SK-N-SH (cell line): ENCODE data around the gene HSD17B7. TPM values are rescaled to one million over a fixed set of nuclear protein-coding genes. Genes with fewer than 3 reads are reported as not detected.
"Not testable (repeated sequence)": the region's sequence is repeated elsewhere in the genome, so short reads cannot be mapped to it uniquely, and the experiment has no call there.

ENCODE experiments used
- CTCF ChIA-PET: fragments of 300-600, 350-600 bp; formaldehyde crosslinking; extraction: SDS; loops from one replicate; lab custom pipeline; 2021; lab: Yijun Ruan, JAX
- POLR2A ChIA-PET: fragments of 350-600 bp; sonication (Branson Sonifier 250); formaldehyde crosslinking; extraction: SDS; loops from one replicate; lab custom pipeline; 2020; ENCODE audit warnings: antibody characterized with exemption, inconsistent platforms; lab: Yijun Ruan, JAX
- DNase-seq: peaks from one replicate; pipeline ENCODE4 v3.0.0; 2012
- H2AFZ ChIP-seq: fragments of 200-600 bp; sonication (generic); 2 replicates; pipeline ENCODE4 v1.8.1; 2016; ENCODE audit warnings: antibody characterized with exemption, mild to moderate bottlenecking, low read depth
- H3F3A ChIP-seq: fragments of 200-600 bp; sonication (generic); replicated peaks from 2 replicates; pipeline ENCODE3; 2016; ENCODE audit warnings: antibody characterized with exemption, mild to moderate bottlenecking; ENCODE audit not compliant: insufficient read depth
- H3K27ac ChIP-seq, 2 experiments: fragments of 200-500 bp in 1 of 2; fragments of 200-600 bp in 1 of 2; sonication (Bioruptor generic) in 1 of 2; sonication (generic), shearing (Covaris generic) in 1 of 2; 2 replicates each; pipeline versions ENCODE4 v1.5.1 to v1.6.1; 2014 to 2016; ENCODE audit warnings: low read depth in 2 of 2, inconsistent platforms in 1 of 2, low read length in 1 of 2, mild to moderate bottlenecking in 1 of 2, mixed read lengths in 1 of 2
- H3K27me3 ChIP-seq: fragments of 200-600 bp; sonication (generic), shearing (Covaris generic); 2 replicates; pipeline ENCODE4 v1.6.1; 2016; ENCODE audit warnings: mixed run types; ENCODE audit not compliant: insufficient read depth
- H3K36me3 ChIP-seq, 2 experiments: fragments of 200-500 bp in 1 of 2; fragments of 200-600 bp in 1 of 2; sonication (Bioruptor generic) in 1 of 2; sonication (generic) in 1 of 2; replicated peaks in 1 of 2; 2 replicates each; pipeline versions ENCODE3 to v1.5.1; 2014 to 2016; ENCODE audit warnings: low read length in 1 of 2, mild to moderate bottlenecking in 1 of 2; ENCODE audit not compliant: insufficient read depth in 2 of 2, control insufficient read depth in 1 of 2
- H3K4me1 ChIP-seq, 2 experiments: fragments of 200-500 bp in 1 of 2; fragments of 200-600 bp in 1 of 2; sonication (Bioruptor generic) in 1 of 2; sonication (generic), shearing (Covaris generic) in 1 of 2; 2 replicates each; pipeline versions ENCODE4 v1.5.1 to v1.6.1; 2014 to 2016; ENCODE audit warnings: low read depth in 1 of 2, low read length in 1 of 2, mixed run types in 1 of 2; ENCODE audit not compliant: insufficient read depth in 2 of 2, control insufficient read depth in 1 of 2
- H3K4me2 ChIP-seq: fragments of 200-600 bp; sonication (generic), shearing (Covaris generic); 2 replicates; pipeline ENCODE4 v1.6.1; 2017; ENCODE audit warnings: mixed run types
- H3K4me3 ChIP-seq, 2 experiments: fragments of 200-500 bp in 1 of 2; fragments of 200-600 bp in 1 of 2; sonication (Bioruptor generic) in 1 of 2; sonication (generic), shearing (Covaris generic) in 1 of 2; 2 replicates each; pipeline versions ENCODE4 v1.5.1 to v1.8.1; 2014 to 2016; ENCODE audit warnings: low read depth in 2 of 2, inconsistent platforms in 1 of 2, low read length in 1 of 2, mild to moderate bottlenecking in 1 of 2, mixed read lengths in 1 of 2, moderate library complexity in 1 of 2
- H3K79me2 ChIP-seq: fragments of 200-600 bp; sonication (generic); 2 replicates; pipeline ENCODE4 v1.8.1; 2017; ENCODE audit warnings: mild to moderate bottlenecking; ENCODE audit not compliant: insufficient read depth
- H3K9ac ChIP-seq: fragments of 200-600 bp; sonication (generic); 2 replicates; pipeline ENCODE4 v1.6.1; 2017; ENCODE audit warnings: mixed run types
- H3K9me2 ChIP-seq: fragments of 200-600 bp; sonication (generic); 2 replicates; pipeline ENCODE4 v1.6.1; 2017; ENCODE audit warnings: mixed run types
- H3K9me3 ChIP-seq: fragments of 200-600 bp; sonication (generic); 2 replicates; pipeline ENCODE4 v1.6.1; 2017; ENCODE audit warnings: mixed run types, mild to moderate bottlenecking, moderate library complexity
- H4K20me1 ChIP-seq: fragments of 200-600 bp; sonication (generic); 2 replicates; pipeline ENCODE4 v1.6.1; 2017; ENCODE audit warnings: mild to moderate bottlenecking, mixed run types; ENCODE audit not compliant: insufficient read depth
- EP300 ChIP-seq, 2 experiments: IDR thresholded peaks; 2 replicates each; pipeline versions ENCODE4 v1.4.0 to v1.6.1; 2012; ENCODE audit warnings: borderline replicate concordance in 1 of 2, low read depth in 1 of 2, low read length in 1 of 2
- FOXM1 ChIP-seq: IDR thresholded peaks from 2 replicates; pipeline ENCODE4 v1.4.0; 2012; ENCODE audit warnings: low read depth, mild to moderate bottlenecking
- GABPA ChIP-seq: IDR thresholded peaks from 2 replicates; pipeline ENCODE4 v1.4.0; 2012; ENCODE audit warnings: low read depth, mild to moderate bottlenecking
- GATA2 ChIP-seq: sonication (generic); formaldehyde crosslinking; IDR thresholded peaks from 2 replicates; pipeline ENCODE4 v1.5.0; 2020; ENCODE audit warnings: mild to moderate bottlenecking, missing genetic modification reagents
- NFIC ChIP-seq: IDR thresholded peaks from 2 replicates; pipeline ENCODE4 v1.4.0; 2012; ENCODE audit warnings: borderline replicate concordance
- NRF1 ChIP-seq: IDR thresholded peaks from 2 replicates; pipeline ENCODE4 v1.6.1; 2012; ENCODE audit warnings: low read depth, mild to moderate bottlenecking, low read length
- PBX3 ChIP-seq: IDR thresholded peaks from 2 replicates; pipeline ENCODE4; 2012
- TCF12 ChIP-seq: IDR thresholded peaks from 2 replicates; pipeline ENCODE4 v1.4.0; 2012
- YY1 ChIP-seq: IDR thresholded peaks from 2 replicates; pipeline ENCODE4 v1.4.0; 2012; ENCODE audit warnings: low read depth, mild to moderate bottlenecking
- WGBS: methylation state at CpG from one replicate; pipeline ENCODE4 v1.1.6; 2017; ENCODE audit warnings: low lambda C conversion rate; 5-methylcytosine and 5-hydroxymethylcytosine counted together
- polyA plus RNA-seq, 3 experiments: library from polyadenylated mRNA; depleted of rRNA; stranded (reverse); fragments of >200 nt; gene quantifications; 2 replicates each; pipeline ENCODE4 v1.2.3, GENCODE V29; 2012
- TF ChIP-seq, protein P1 (sequence below): fragments of 150-350 bp; IDR thresholded peaks from 2 replicates; pipeline ENCODE4 v1.6.1; 2016; ENCODE audit warnings: mild to moderate bottlenecking, low read depth, low read length
- TF ChIP-seq, protein P2 (sequence below): IDR thresholded peaks from 2 replicates; pipeline ENCODE4 v1.4.0; 2012; ENCODE audit warnings: low read depth
- TF ChIP-seq, protein P3 (sequence below): IDR thresholded peaks from 2 replicates; pipeline ENCODE4 v1.6.1; 2012; ENCODE audit warnings: mild to moderate bottlenecking, low read depth, low read length, moderate library complexity
- TF ChIP-seq, protein P4 (sequence below): fragments of 200-600 bp; sonication (generic); IDR thresholded peaks from 2 replicates; pipeline ENCODE4 v1.6.1; 2017; ENCODE audit warnings: antibody characterized with exemption, mild to moderate bottlenecking, moderate library complexity

The HSD17B7 gene
- polyA plus RNA-seq, 1 of the 3 experiments (the other 2 are of a cell fraction): 14.5 TPM

- Histone ChIP-seq H3K79me2 (no peaks in the 10 kb centered on the region), H3K4me3 (no peak overlapping the region), H4K20me1 (no peaks in the 10 kb centered on the region), H3K27me3 (no peaks in the 10 kb centered on the region), H3K27ac (no peak overlapping the region), H3K4me1 (no peaks in the 10 kb centered on the region), H3K9ac (no peak overlapping the region), H3K9me2 (no peaks in the 10 kb centered on the region), H2AFZ (no peak overlapping the region), H3K36me3 (peaks cover 46 to 52% of the 10 kb centered on the region in 2 experiments), H3K9me3 (no peaks in the 10 kb centered on the region), H3F3A (peaks cover 5% of the 10 kb centered on the region), H3K4me2 (no peak overlapping the region)
- no peak for TF ChIP-seq GATA2 (CRISPR knock-in tag)
- TF ChIP-seq, protein P1, sequence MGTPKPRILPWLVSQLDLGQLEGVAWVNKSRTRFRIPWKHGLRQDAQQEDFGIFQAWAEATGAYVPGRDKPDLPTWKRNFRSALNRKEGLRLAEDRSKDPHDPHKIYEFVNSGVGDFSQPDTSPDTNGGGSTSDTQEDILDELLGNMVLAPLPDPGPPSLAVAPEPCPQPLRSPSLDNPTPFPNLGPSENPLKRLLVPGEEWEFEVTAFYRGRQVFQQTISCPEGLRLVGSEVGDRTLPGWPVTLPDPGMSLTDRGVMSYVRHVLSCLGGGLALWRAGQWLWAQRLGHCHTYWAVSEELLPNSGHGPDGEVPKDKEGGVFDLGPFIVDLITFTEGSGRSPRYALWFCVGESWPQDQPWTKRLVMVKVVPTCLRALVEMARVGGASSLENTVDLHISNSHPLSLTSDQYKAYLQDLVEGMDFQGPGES: no peak
- TF ChIP-seq, protein P2, sequence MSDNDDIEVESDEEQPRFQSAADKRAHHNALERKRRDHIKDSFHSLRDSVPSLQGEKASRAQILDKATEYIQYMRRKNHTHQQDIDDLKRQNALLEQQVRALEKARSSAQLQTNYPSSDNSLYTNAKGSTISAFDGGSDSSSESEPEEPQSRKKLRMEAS: no peak
- TF ChIP-seq, protein P3, sequence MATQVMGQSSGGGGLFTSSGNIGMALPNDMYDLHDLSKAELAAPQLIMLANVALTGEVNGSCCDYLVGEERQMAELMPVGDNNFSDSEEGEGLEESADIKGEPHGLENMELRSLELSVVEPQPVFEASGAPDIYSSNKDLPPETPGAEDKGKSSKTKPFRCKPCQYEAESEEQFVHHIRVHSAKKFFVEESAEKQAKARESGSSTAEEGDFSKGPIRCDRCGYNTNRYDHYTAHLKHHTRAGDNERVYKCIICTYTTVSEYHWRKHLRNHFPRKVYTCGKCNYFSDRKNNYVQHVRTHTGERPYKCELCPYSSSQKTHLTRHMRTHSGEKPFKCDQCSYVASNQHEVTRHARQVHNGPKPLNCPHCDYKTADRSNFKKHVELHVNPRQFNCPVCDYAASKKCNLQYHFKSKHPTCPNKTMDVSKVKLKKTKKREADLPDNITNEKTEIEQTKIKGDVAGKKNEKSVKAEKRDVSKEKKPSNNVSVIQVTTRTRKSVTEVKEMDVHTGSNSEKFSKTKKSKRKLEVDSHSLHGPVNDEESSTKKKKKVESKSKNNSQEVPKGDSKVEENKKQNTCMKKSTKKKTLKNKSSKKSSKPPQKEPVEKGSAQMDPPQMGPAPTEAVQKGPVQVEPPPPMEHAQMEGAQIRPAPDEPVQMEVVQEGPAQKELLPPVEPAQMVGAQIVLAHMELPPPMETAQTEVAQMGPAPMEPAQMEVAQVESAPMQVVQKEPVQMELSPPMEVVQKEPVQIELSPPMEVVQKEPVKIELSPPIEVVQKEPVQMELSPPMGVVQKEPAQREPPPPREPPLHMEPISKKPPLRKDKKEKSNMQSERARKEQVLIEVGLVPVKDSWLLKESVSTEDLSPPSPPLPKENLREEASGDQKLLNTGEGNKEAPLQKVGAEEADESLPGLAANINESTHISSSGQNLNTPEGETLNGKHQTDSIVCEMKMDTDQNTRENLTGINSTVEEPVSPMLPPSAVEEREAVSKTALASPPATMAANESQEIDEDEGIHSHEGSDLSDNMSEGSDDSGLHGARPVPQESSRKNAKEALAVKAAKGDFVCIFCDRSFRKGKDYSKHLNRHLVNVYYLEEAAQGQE: no peak
- TF ChIP-seq, protein P4, sequence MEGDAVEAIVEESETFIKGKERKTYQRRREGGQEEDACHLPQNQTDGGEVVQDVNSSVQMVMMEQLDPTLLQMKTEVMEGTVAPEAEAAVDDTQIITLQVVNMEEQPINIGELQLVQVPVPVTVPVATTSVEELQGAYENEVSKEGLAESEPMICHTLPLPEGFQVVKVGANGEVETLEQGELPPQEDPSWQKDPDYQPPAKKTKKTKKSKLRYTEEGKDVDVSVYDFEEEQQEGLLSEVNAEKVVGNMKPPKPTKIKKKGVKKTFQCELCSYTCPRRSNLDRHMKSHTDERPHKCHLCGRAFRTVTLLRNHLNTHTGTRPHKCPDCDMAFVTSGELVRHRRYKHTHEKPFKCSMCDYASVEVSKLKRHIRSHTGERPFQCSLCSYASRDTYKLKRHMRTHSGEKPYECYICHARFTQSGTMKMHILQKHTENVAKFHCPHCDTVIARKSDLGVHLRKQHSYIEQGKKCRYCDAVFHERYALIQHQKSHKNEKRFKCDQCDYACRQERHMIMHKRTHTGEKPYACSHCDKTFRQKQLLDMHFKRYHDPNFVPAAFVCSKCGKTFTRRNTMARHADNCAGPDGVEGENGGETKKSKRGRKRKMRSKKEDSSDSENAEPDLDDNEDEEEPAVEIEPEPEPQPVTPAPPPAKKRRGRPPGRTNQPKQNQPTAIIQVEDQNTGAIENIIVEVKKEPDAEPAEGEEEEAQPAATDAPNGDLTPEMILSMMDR: no peak
- TF ChIP-seq NRF1: no peak
- no peak for TF ChIP-seq YY1
- no peak for TF ChIP-seq FOXM1
- no peak for TF ChIP-seq GABPA
- TF ChIP-seq EP300 (IDR thresholded peaks at IDR 0.05; ENCODE audit: borderline replicate concordance in 1 of 2, low read depth in 1 of 2, low read length in 1 of 2): no peak
- TF ChIP-seq TCF12: no peak
- no peak for TF ChIP-seq PBX3
- TF ChIP-seq NFIC: no peak
- ChIA-PET CTCF (no interaction called here), POLR2A (no interaction called here)
- DNase-seq: no peak
Measured at GRCh38 chr1:162782671-162783070, 7.8 kb upstream of the HSD17B7 start.

DNA sequence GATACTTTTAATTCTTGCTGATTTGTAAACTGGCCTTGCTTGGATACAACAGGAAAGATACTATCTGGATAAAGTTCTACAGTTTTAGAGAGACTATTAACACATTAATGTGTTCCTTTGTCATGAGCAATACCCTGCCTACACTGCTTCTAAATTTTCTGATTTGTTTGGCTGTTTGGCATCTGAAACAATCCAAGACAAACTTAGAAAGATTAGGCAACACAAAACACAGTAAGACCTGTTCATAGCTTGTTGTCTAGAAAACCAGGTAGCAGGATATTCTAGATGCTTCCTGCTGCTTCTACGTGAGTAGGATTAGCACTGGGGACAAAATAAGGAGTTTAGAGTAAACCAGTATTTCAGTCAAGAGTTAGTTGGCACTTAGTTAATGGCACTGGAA, 5.6 kb upstream of the HSD17B7 start:
- H4K20me1 ChIP-seq, DNase-seq, H3K27me3 ChIP-seq, H3K79me2 ChIP-seq, H3K9ac ChIP-seq, H3F3A ChIP-seq, H3K4me1 ChIP-seq, H2AFZ ChIP-seq, POLR2A ChIA-PET, H3K9me3 ChIP-seq, H3K9me2 ChIP-seq, CTCF ChIA-PET, H3K4me2 ChIP-seq, H3K27ac ChIP-seq, H3K4me3 ChIP-seq: not testable (repeated sequence)
- peaks cover 27 to 30% of the 10 kb centered on the region in 2 experiments for H3K36me3 ChIP-seq
- WGBS: 100% methylated on average over 1 of the region's 1 CpG

GRCh38 chr1:162788783-162789182, 1.7 kb upstream of the HSD17B7 start:
- H3K27ac ChIP-seq, POLR2A ChIA-PET: not testable (repeated sequence)

More at GRCh38 chr1:162788783-162789182, 1.7 kb upstream of the HSD17B7 start:
- H3K9ac ChIP-seq, H3K4me2 ChIP-seq, H3K27me3 ChIP-seq, H3K4me1 ChIP-seq, H3K9me2 ChIP-seq, H3K4me3 ChIP-seq, CTCF ChIA-PET, H2AFZ ChIP-seq, H3F3A ChIP-seq, H4K20me1 ChIP-seq, DNase-seq, H3K36me3 ChIP-seq, H3K79me2 ChIP-seq, H3K9me3 ChIP-seq: not testable (repeated sequence)
- WGBS: 95% methylated on average over 1 of the region's 1 CpG
